ENCODE measurements around the gene RNF40. TPM values are rescaled to one million over a fixed set of nuclear protein-coding genes. Genes with fewer than 3 reads are reported as not detected.

Gene RNF40
- total RNA-seq, 1 experiment from 2014 or later, result 94.0 TPM

GRCh38 chr16:30728899-30729672 lies 33.0 kb upstream of the RNF40 start:
- no peaks in the 10 kb centered on the region for H3K4me1 ChIP-seq
- Mint-ChIP-seq H3K9me3 (ENCODE audit: unreplicated experiment) (no peaks in the 10 kb centered on the region), H3K27me3 (ENCODE audit: insufficient read depth, unreplicated experiment) (no peaks in the 10 kb centered on the region), H3K4me1 (ENCODE audit: low read depth, unreplicated experiment) (peaks cover 5% of the 10 kb centered on the region), H3K27ac (ENCODE audit: unreplicated experiment) (no peak overlapping the region), H3K4me3 (ENCODE audit: unreplicated experiment) (no peak overlapping the region), H3K36me3 (ENCODE audit: insufficient read depth, unreplicated experiment) (peaks cover 96% of the 10 kb centered on the region)
- no peak for DNase-seq
- POLR2A ChIA-PET, result no interaction called here
- CTCF ChIA-PET, result interaction anchor here (1.1 kb wide), 1 partner anchor 65 kb away, joined by 3 read pairs; no protein-coding TSS in a partner anchor
- no TSS peak for BruUV-seq (replicated peaks)
- H3K36me3 ChIP-seq (ENCODE audit: control insufficient read depth, insufficient read depth, low read length), result peaks cover 3% of the 10 kb centered on the region
- H3K27me3 ChIP-seq (replicated peaks; ENCODE audit: control insufficient read depth, insufficient read depth, low read length), result no peaks in the 10 kb centered on the region
- TF ChIP-seq CTCF (IDR thresholded peaks at IDR 0.05; ENCODE audit: insufficient read depth in 1 of 2, low read depth in 1 of 2, low read length in 1 of 2, severe bottlenecking in 1 of 2, unreplicated experiment in 1 of 2), result no peak
- no peaks in the 10 kb centered on the region for H3K9me3 ChIP-seq
- no peak overlapping the region for H3K4me3 ChIP-seq (ENCODE audit: low read depth, low read length)
- intact Hi-C loops (cut with micrococcal nuclease; ENCODE audit: unreplicated experiment), result no loop called here

DNA sequence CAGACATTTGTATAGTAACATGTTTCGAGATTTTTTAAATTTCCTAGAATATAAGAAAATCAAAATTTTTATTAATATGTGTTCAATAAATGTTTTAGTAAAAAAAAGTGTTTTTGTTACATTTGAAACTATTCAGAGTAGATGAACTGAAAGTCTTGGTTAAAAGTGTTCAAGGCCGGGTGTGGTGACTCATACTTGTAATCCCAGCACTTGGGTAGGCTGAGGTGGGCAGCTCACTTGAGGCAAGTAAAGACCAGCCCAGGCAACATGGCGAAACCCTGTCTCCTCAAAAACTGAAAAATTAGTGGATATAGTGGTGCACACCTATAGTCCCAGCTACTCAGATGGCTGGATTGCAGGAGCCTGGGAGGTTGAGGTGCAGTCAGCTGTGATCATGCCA lies 30.7 kb upstream of the RNF40 start:
- DNase-seq, result no peak
- H3K4me1 ChIP-seq, result no peaks in the 10 kb centered on the region
- TF ChIP-seq CTCF (IDR thresholded peaks at IDR 0.05; ENCODE audit: insufficient read depth in 1 of 2, low read depth in 1 of 2, low read length in 1 of 2, severe bottlenecking in 1 of 2, unreplicated experiment in 1 of 2), result no peak
- H3K36me3 Mint-ChIP-seq (ENCODE audit: insufficient read depth, unreplicated experiment), result peaks cover 92% of the 10 kb centered on the region
- intact Hi-C loops (cut with micrococcal nuclease; ENCODE audit: unreplicated experiment), result no loop called here
- H3K9me3 Mint-ChIP-seq (ENCODE audit: unreplicated experiment), result no peaks in the 10 kb centered on the region
- H3K36me3 ChIP-seq (ENCODE audit: control insufficient read depth, insufficient read depth, low read length), result peaks cover 6% of the 10 kb centered on the region
- H3K9me3 ChIP-seq, result no peaks in the 10 kb centered on the region
- POLR2A ChIA-PET, result no interaction called here
- H3K4me3 Mint-ChIP-seq (ENCODE audit: unreplicated experiment), result no peak overlapping the region
- CTCF ChIA-PET, result no interaction called here
- H3K4me1 Mint-ChIP-seq (ENCODE audit: low read depth, unreplicated experiment), result no peaks in the 10 kb centered on the region
- no peaks in the 10 kb centered on the region for H3K27me3 Mint-ChIP-seq (ENCODE audit: insufficient read depth, unreplicated experiment)
- no TSS peak for BruUV-seq (replicated peaks)
- H3K4me3 ChIP-seq (ENCODE audit: low read depth, low read length), result no peak overlapping the region
- H3K27ac Mint-ChIP-seq (ENCODE audit: unreplicated experiment), result no peak overlapping the region
- no peaks in the 10 kb centered on the region for H3K27me3 ChIP-seq (replicated peaks; ENCODE audit: control insufficient read depth, insufficient read depth, low read length)

DNA sequence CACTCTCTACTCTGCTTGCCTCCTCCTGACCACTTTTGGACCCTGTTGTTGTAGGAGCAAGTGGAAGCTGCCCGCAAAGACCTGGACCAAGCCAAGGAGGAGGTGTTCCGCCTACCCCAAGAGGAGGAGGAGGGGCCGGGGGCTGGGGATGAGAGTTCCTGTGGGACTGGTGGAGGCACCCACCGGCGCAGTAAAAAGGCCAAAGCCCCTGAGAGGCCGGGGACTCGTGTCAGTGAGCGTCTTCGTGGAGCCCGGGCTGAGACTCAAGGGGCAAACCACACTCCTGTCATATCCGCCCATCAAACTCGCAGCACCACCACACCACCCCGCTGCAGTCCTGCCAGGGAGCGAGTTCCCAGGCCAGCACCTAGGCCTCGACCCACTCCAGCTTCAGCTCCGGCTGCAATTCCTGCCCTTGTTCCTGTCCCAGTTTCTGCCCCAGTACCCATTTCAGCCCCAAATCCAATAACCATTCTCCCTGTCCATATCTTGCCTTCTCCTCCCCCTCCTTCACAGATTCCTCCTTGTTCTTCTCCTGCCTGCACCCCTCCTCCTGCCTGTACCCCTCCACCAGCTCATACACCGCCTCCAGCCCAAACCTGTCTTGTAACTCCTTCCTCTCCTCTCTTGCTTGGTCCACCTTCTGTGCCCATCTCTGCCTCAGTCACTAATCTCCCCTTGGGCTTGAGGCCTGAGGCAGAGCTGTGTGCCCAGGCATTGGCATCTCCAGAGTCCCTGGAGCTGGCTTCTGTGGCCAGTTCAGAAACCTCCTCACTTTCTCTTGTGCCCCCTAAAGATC lies 24.9 kb upstream of the RNF40 start:
- ChIA-PET CTCF (no interaction called here), POLR2A (no interaction called here)
- H3K4me3 ChIP-seq (ENCODE audit: low read depth, low read length), result no peak overlapping the region
- H3K9me3 Mint-ChIP-seq (ENCODE audit: unreplicated experiment), result no peaks in the 10 kb centered on the region
- peaks cover 27% of the 10 kb centered on the region for H3K4me1 ChIP-seq
- no peak overlapping the region for H3K27ac Mint-ChIP-seq (ENCODE audit: unreplicated experiment)
- no peaks in the 10 kb centered on the region for H3K27me3 Mint-ChIP-seq (ENCODE audit: insufficient read depth, unreplicated experiment)
- H3K9me3 ChIP-seq, result no peaks in the 10 kb centered on the region
- intact Hi-C loops (cut with micrococcal nuclease; ENCODE audit: unreplicated experiment), result no loop called here
- no peak overlapping the region for H3K4me3 Mint-ChIP-seq (ENCODE audit: unreplicated experiment)
- H3K4me1 Mint-ChIP-seq (ENCODE audit: low read depth, unreplicated experiment), result peaks cover 28% of the 10 kb centered on the region
- H3K36me3 Mint-ChIP-seq (ENCODE audit: insufficient read depth, unreplicated experiment), result peaks cover 80% of the 10 kb centered on the region
- BruUV-seq (replicated peaks), result no TSS peak
- TF ChIP-seq CTCF (IDR thresholded peaks at IDR 0.05; ENCODE audit: insufficient read depth in 1 of 2, low read depth in 1 of 2, low read length in 1 of 2, severe bottlenecking in 1 of 2, unreplicated experiment in 1 of 2), result no peak
- DNase-seq, result no peak
- peaks cover 8% of the 10 kb centered on the region for H3K36me3 ChIP-seq (ENCODE audit: control insufficient read depth, insufficient read depth, low read length)
- H3K27me3 ChIP-seq (replicated peaks; ENCODE audit: control insufficient read depth, insufficient read depth, low read length), result no peaks in the 10 kb centered on the region
